Activated CD4-positive, alpha-beta T cell treated with anti-CD3 and anti-CD28 coated beads for 1 hour (primary cell): ENCODE measurements around the gene HORMAD1.
"Not testable (repeated sequence)": the region's sequence is repeated elsewhere in the genome, so short reads cannot be mapped to it uniquely, and the experiment has no call there.

Source experiments
- DNase-seq: peaks from one replicate; pipeline ENCODE4 v3.0.0-alpha.2; 2020

HORMAD1 gene

GRCh38 chr1:150720703-150721102 lies at the start of gene HORMAD1:
Gene HORMAD1 (minus strand): TSS chr1:150720895. CDS start chr1:150719505, 1,390 bp downstream.
- DNase-seq, result no peak

DNA sequence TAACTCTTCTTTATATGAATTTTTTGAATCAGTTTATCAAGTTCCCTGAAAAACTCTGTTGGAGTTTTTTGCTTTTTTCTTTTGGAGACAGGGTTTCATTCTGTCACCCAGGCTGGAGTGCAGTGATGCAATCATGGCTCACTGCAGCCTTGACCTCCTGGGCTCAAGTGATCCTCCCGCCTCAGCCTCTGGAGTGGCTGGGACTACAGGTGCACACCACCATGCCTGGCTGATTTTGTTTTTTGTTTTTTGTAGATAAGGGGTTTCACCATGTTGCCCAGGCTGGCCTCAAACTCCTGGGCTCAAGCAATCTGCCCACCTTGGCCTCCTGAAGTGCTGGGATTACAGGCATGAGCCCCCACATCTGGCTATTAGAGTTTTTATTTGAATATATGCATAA lies 47.0 kb upstream of the HORMAD1 start:
- DNase-seq, result not testable (repeated sequence)

- DNase-seq, result not testable (repeated sequence)
Observed at GRCh38 chr1:150765977-150766301, 45.2 kb upstream of the HORMAD1 start.

DNA sequence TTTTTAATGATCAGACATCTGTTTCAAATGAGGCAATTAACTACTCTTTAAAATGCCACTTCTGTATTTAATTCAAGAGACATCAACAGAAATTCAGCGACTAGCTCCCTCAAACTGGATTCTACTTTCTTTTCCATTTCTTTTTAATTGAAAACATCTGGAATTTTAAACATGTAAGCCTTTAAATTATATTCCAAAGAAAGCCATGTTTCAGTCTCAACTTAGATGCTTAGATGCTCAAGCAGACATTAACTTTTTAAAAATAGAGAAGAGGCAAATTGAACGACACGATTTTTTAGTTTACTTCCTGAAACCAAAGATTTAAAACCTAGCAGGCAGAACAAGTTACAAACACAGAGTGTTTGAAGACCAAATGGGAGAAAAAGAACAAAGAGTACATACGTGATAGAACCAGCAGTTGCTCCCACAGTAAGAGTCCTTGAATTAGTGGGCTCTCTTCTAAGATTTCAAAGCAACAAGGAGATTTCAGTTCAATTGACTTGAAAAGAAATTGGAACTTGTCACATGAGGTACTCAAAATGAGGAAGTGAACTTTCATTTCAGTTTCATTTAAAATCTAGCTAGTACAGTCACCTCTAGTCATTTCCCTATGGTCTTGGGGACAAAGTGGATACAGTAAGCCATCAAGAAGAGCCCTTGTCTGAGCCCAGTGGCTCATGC lies 44.7 kb upstream of the HORMAD1 start, which contains the start of gene CTSS:
TSS of gene CTSS (minus strand) at position 483 of the 681 bp plus-strand sequence. CDS start 1,015 bp downstream, outside the sequence.
- no peak for DNase-seq

- no peak for DNase-seq
Observed at GRCh38 chr1:150764617-150765101, 44.0 kb upstream of the HORMAD1 start.

- no peak for DNase-seq
Observed at GRCh38 chr1:150763018-150763417, 42.3 kb upstream of the HORMAD1 start.

- no peak for DNase-seq
Observed at GRCh38 chr1:150762552-150762951, 41.9 kb upstream of the HORMAD1 start.

- no peak for DNase-seq
Observed at GRCh38 chr1:150761801-150762200, 41.1 kb upstream of the HORMAD1 start.

DNA sequence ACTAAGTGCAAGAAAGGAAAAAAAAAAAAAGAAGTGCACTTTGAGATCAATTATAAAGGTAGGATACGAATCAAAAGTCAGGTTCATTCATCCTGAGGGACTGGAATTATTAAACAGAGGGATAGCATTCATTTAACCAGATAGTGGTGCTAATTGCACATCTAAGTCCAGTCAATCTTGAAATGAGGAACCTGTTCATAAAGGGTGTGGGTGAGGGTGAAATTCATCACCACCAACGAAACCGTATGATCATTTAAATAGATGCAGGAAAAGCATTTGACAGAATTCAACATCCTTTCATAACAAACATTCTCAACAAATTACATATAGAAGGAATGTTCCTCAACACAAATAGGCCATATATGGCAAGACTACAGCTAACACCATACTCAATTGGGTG lies 39.3 kb upstream of the HORMAD1 start:
- DNase-seq, result no peak

- DNase-seq, result no peak
Observed at GRCh38 chr1:150753416-150753815, 32.7 kb upstream of the HORMAD1 start.

- DNase-seq, result no peak
Observed at GRCh38 chr1:150751443-150751842, 30.7 kb upstream of the HORMAD1 start.

DNA sequence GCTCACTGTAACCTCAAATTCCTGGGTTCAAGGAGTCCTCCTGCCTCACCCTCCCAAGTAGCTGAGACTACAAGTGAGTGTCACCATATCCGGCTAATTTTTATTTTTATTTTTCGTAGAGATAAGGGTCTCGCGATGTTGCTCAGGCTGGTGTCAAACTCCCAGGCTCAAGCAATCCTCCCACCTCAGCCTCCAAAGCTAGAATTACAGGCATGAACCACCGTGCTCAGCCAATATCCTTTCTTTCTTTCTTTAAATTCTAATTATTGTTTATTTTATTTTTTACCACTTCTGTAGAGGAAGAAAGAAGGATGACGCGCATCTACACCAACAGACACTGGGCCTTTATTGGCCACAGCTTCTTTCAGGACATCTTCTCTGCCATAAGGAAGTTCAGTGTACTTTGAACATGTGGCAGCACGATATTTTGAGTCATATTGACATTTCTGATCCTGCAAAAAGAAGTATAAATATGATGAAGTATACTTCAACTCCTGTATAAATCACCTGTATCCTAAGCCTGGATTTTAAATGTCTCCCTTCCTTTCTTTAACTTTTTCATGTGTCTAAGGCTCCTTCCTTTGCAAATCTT lies 29.1 kb upstream of the HORMAD1 start:
- DNase-seq, result no peak

DNA sequence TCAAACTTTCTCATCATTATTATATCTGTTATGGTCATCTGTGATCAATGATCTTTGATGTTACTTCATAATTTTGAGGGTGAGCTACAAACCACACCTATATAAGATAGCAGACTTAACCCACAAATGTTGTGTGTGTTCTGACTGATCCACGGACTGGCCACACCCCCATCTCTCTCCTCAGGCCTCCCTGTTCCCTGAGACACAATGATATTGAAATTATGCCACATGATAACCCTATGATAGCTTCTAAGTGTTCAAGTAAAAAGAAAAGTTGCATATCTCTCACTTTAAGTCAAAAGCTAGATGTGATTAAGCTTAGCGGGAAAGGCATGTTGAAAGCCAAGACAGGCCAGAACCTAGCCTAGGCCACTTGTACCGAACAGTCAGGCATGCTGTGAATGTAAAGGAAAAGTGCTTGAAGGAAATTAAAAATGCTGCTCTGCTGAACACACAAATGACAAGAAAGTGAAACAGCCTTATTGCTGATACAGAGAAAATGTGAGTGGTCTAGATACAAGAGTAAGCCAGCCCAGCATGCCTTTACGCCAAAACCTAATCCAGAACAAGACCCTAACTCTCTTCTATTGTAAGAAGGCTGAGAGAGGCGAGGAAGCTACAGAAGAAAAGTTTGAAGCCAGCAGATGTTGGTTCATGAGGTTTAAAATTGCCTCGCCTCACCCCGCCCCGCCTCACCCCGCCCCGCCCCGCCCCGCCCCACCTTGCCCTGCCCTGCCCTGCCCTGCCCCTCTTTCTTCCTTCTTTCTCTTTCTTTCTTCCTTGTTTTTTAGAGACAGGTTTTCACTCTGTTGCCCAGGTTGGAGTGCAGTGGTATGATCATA lies 28.4 kb upstream of the HORMAD1 start:
- no peak for DNase-seq

DNA sequence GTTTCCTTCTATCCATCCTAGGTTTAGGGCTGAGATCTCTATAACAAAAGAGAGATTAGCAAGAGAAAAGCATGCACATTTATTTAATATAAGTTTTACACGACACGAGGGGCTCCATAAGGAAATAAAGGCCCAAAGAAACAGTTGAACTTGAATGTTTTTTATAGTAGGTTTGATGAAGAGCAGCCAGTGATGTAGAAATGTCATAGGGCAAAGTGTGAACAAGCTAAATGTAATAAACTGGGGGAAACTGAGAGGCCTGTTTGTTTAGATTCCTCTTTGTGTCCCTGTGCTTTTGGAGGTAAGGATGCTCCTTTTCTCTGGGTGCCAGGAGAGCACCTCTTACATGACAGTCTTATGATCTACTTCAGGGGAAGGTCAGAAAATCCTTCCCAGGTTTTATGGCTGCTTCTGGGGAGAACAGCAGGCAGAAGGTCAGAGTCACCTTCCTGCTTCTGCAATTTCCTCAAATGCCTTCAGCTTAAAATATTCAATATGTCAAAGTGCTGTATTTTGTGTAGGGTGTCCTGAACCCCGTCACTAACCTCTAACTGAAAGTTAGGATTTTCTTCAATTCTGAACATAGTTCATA lies 9.5 kb upstream of the HORMAD1 start:
- DNase-seq, result no peak

GRCh38 chr1:150724336-150724735 lies 3.6 kb upstream of the HORMAD1 start:
- DNase-seq, result no peak

- no peak for DNase-seq
Observed at GRCh38 chr1:150720098-150720497, 597 bp downstream of the HORMAD1 start.

DNA sequence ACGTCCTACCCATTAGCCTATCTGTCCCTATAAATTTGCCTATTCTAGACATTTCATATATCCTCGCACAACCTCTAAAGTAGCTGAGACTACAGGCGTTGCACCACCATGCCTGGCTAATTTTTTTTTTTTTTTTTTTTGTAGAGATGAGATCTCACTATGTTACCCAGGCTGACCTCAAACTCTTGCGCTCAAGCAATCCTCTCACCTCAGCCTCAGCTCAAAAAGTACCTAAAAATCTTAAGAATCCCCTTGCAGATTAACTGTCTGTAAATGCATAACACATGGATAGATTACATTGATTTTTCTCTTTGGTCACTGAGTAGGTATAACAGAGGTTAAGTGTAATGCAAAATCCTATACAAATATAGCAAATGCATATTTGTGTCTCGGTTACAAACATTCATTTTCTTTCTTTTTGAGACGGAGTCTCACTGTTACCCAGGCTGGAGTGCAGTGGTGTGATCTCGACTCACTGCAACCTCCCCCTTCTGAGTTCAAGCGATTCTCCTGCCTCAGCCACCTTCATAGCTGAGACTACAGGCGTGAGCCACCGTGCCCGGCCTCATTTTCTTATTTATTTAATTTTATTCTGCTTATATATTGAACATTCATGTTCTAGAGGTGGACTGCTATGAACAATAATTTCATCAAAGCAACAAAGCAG lies 2.3 kb downstream of the HORMAD1 start:
- DNase-seq, result no peak

DNA sequence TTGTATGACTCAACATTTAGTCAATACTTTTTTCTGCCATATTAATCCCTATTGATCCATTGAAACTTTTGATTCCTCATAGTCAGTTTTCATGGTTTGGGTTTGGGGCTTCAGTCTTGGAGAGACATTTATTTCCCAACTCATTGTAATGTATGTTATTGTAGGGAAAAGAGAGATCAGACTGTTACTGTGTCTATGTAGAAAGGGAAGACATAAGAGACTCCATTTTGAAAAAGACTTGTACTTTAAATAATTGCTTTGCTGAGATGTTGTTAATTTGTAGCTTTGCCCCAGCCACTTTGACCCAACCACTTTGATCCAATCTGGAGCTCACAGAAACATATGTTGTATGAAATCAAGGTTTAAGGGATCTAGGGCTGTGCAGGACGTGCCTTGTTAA lies 11.7 kb downstream of the HORMAD1 start:
- not testable (repeated sequence) for DNase-seq

- no peak for DNase-seq
Observed at GRCh38 chr1:150708595-150708994, 12.1 kb downstream of the HORMAD1 start.

GRCh38 chr1:150706091-150706490 lies 14.6 kb downstream of the HORMAD1 start:
- DNase-seq, result no peak

- no peak for DNase-seq
Observed at GRCh38 chr1:150703427-150703826, 17.3 kb downstream of the HORMAD1 start.
